GM12875 (cell line): ENCODE data around the gene LMBRD1.
A peak's percentile ranks its signal among the peaks of the same experiment; 100 is the strongest.
"Not testable (repeated sequence)": the region's sequence is repeated elsewhere in the genome, so short reads cannot be mapped to it uniquely, and the experiment has no call there.

Experiments used
- H3K4me3 ChIP-seq: one replicate; pipeline ENCODE4 v1.5.1; 2011; ENCODE audit warnings: low read depth, low read length, control low read depth
- TF ChIP-seq, protein P1 (sequence below): IDR thresholded peaks from 2 replicates; pipeline ENCODE4 v1.5.1; 2011; ENCODE audit warnings: low read depth, mild to moderate bottlenecking, control low read depth, inconsistent platforms, low read length, moderate library complexity, borderline replicate concordance; ENCODE audit not compliant: insufficient read depth

The LMBRD1 gene

DNA sequence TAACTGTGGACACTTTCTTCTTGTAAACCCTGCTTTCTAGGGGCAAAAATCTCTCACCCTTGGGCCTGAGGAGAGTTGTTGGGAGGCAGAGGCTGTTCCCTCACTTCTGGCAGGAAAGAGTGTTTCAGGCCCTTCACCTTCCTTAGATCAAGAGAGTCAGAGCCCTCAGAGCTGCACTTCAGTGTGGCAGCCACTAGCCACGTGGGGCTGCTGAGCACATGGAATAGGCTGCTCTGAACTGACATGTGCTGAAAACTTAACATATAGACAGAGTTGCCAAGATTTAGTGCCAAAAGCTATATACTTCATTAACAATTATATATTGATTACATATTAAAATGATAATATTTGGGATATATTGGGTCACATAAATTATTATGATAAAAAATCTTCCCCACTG, 4.4 kb upstream of the LMBRD1 start:
- H3K4me3 ChIP-seq, result no peak overlapping the region
- TF ChIP-seq, protein P1, sequence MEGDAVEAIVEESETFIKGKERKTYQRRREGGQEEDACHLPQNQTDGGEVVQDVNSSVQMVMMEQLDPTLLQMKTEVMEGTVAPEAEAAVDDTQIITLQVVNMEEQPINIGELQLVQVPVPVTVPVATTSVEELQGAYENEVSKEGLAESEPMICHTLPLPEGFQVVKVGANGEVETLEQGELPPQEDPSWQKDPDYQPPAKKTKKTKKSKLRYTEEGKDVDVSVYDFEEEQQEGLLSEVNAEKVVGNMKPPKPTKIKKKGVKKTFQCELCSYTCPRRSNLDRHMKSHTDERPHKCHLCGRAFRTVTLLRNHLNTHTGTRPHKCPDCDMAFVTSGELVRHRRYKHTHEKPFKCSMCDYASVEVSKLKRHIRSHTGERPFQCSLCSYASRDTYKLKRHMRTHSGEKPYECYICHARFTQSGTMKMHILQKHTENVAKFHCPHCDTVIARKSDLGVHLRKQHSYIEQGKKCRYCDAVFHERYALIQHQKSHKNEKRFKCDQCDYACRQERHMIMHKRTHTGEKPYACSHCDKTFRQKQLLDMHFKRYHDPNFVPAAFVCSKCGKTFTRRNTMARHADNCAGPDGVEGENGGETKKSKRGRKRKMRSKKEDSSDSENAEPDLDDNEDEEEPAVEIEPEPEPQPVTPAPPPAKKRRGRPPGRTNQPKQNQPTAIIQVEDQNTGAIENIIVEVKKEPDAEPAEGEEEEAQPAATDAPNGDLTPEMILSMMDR, result no peak

DNA sequence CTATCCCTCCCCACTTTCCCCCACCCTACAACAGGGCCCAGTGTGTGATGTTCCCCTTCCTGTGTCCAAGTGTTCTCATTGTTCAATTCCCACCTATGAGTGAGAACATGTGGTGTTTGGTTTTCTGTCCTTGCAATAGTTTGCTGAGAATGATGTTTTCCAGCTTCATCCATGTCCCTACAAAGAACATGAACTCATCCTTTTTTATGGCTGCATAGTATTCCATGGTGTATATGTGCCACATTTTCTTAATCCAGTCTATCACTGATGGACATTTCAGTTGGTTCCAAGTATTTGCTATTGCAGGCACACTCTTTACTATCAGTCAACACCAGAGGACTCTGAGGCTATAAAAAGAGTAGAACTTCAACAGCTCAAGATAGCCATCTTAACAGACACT, 2.0 kb upstream of the LMBRD1 start:
- not testable (repeated sequence) for H3K4me3 ChIP-seq

DNA sequence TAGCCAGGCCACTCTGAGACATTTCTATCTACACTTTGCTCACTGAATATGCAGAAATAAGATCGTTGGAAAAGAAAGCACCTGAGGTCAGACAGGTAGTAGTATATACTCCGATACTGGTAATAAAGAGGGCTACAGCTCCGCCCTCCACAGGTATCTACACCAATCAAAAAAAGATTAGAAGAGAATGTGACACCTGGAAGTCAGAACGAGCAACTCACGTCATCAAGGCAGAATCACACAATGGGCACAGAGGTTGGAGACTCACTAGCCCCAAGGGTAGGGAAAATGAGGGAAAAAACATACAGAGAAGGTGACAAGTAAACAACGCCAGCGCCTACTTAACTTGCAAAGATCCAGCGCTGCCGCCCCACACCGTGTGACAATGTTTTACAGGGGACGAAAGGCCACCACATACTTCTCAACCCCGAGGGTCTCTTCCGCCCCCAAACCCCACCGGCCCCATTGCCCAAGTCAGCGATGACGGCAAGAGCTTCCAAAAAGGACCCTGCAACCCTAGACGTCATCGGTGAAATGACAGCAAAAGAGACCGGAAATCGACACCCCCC, 653 bp downstream of the LMBRD1 start:
- H3K4me3 ChIP-seq, result peak overlapping the region; percentile 89
- TF ChIP-seq, protein P1, result no peak

DNA sequence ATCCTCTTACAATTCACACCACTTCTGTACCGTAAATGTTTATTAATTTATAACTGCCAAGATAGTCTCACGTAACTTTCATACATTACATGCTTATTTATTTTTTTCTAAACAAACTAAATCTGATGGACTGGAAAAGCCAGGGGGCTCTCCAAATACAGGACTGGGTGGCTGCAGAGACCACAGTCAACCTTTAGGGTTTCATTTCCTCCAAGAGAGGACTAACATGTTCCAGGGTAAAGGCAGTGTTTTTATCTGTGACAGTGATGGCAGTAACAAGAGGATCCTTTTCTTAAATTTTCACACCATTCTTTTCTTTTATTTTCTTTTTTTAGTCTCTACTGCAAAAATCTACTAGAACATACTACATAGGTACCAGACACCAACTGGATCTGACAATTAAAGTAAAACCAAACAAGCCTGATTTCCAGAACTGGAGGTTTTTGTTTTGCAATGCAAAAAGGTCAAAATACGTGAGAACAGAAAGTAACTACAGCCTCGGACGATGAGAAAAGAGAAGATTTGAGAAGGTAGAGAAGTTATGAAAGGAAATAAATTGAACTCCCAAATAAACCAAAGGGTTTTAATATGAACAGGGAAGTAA, 1.2 kb downstream of the LMBRD1 start:
- TF ChIP-seq, protein P1, result no peak
- H3K4me3 ChIP-seq, result peak overlapping the region; percentile 89

DNA sequence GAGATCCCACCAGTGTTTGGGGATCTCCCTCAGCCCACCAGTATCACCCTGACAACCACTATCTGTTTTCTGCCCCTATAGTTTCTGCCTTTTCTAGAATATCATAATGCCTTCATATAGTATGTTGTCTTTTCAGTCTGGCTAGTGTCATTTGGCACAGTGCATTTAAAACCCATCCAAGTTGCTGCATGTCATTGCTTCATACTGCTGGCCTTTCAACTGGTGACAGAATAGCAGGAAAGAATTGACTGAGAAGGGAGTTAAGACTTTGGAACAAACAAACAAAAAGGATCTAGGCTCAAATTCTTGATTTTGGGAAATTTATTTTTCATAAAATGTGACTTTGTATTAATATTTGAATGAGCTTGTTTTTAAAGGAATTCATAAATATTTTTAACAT, 4.5 kb downstream of the LMBRD1 start:
- TF ChIP-seq, protein P1, result no peak
- no peak overlapping the region for H3K4me3 ChIP-seq

DNA sequence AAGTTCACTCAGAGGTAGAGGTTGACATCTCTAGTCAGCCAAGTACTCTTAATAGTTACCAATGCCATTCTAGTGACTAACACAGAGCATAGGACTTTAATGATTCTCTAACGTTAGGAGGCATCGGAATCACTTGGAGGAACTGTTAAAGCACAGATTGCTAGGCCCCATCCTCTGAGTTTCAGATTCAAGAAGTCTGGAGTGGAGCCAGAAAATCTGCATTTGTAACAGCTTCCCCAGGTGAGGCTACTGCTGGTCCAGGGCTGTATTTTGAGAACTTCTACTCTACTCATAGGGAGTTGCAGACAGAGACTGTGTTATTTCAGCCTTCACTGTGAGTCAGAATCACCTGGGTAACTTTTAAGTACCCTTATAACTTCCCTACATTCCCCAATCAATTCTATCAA, 5.7 kb downstream of the LMBRD1 start:
- TF ChIP-seq, protein P1, result no peak
- no peak overlapping the region for H3K4me3 ChIP-seq

DNA sequence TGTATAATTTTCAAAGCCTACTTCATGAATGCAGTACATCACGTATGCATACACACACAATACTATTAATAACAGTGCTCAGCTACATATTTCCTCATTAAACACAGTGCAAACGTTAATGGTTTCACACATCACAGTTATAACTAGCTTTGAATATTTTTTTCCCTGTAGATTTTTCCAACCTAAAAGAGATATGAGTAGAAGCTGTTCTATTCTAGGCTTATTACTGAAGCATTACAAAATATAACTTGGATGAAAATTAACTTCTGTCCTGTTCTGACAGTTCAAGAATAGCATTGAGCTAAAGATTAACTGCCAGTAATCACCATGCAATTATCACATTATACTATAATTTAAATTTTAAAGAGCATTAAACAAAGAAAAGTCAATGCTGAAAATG, 6.2 kb downstream of the LMBRD1 start:
- TF ChIP-seq, protein P1, result no peak
- H3K4me3 ChIP-seq, result no peak overlapping the region
